GM19463 (cell line): ENCODE results near the gene GSDME.
"Not testable (repeated sequence)": the region's sequence is repeated elsewhere in the genome, so short reads cannot be mapped to it uniquely, and the experiment has no call there.

Experiments
- ATAC-seq: cut with Tn5 transposase; IDR thresholded peaks from one replicate; pipeline ENCODE4 v1.9.1; 2021; ENCODE audit warnings: mild to moderate bottlenecking, moderate library complexity; ENCODE audit not compliant: unreplicated experiment

Gene GSDME

GRCh38 chr7:24757353-24758275, at the start of gene GSDME:
Gene GSDME, minus strand, starts transcription at chr7:24757464. Its CDS starts 7,690 bp downstream, at chr7:24749774.
- peak; percentile 60 for ATAC-seq

GRCh38 chr7:24802300-24802699, 45.0 kb upstream of the GSDME start:
- no peak for ATAC-seq

GRCh38 chr7:24801883-24802282, 44.6 kb upstream of the GSDME start:
- ATAC-seq: no peak

GRCh38 chr7:24800667-24801066, 43.4 kb upstream of the GSDME start:
- no peak for ATAC-seq

GRCh38 chr7:24800073-24800472, 42.8 kb upstream of the GSDME start:
- ATAC-seq: no peak

- no peak for ATAC-seq
Measured at GRCh38 chr7:24799506-24799905, 42.2 kb upstream of the GSDME start.

GRCh38 chr7:24798261-24798660, 41.0 kb upstream of the GSDME start:
- no peak for ATAC-seq

- ATAC-seq: no peak
Measured at GRCh38 chr7:24797270-24797669, 40.0 kb upstream of the GSDME start.

GRCh38 chr7:24795407-24795767, 38.1 kb upstream of the GSDME start:
- no peak for ATAC-seq

- ATAC-seq: not testable (repeated sequence)
Measured at GRCh38 chr7:24794751-24795406, 37.6 kb upstream of the GSDME start.

GRCh38 chr7:24793982-24794648, 36.9 kb upstream of the GSDME start:
- ATAC-seq: no peak

GRCh38 chr7:24788961-24789576, 31.8 kb upstream of the GSDME start:
- ATAC-seq: no peak

- ATAC-seq: no peak
Measured at GRCh38 chr7:24788075-24788474, 30.8 kb upstream of the GSDME start.

- ATAC-seq: peak; percentile 44
Measured at GRCh38 chr7:24786941-24787340, 29.7 kb upstream of the GSDME start.

GRCh38 chr7:24786306-24786705, 29.0 kb upstream of the GSDME start:
- ATAC-seq: no peak

- no peak for ATAC-seq
Measured at GRCh38 chr7:24784277-24784676, 27.0 kb upstream of the GSDME start.

GRCh38 chr7:24783698-24784097, 26.4 kb upstream of the GSDME start:
- no peak for ATAC-seq

- ATAC-seq: no peak
Measured at GRCh38 chr7:24781106-24781505, 23.8 kb upstream of the GSDME start.

- ATAC-seq: no peak
Measured at GRCh38 chr7:24779283-24779655, 22.0 kb upstream of the GSDME start.

GRCh38 chr7:24778543-24779282, 21.4 kb upstream of the GSDME start:
- ATAC-seq: peak; percentile 47

GRCh38 chr7:24777806-24778205, 20.5 kb upstream of the GSDME start:
- no peak for ATAC-seq
